ENCODE measurements around the gene PARD3.

GRCh38 chr10:34711500-34711899 lies 103.6 kb downstream of the PARD3 start:
- TF ChIP-seq ATF3 (IDR thresholded peaks at IDR 0.05) = no peak
- TF ChIP-seq CTCF (IDR thresholded peaks at IDR 0.05 in 2 of 3, conservative IDR thresholded peaks at IDR 0.05 in 1 of 3; ENCODE audit: borderline replicate concordance in 1 of 3, insufficient read depth in 1 of 3, low read depth in 2 of 3, low read length in 2 of 3) = no peak
- no peak for TF ChIP-seq EZH2phosphoT487 (IDR thresholded peaks at IDR 0.05; ENCODE audit: borderline replicate concordance)
- TF ChIP-seq POLR2A (IDR thresholded peaks at IDR 0.05; ENCODE audit: borderline replicate concordance, extremely low read depth, insufficient read depth, insufficient read length) = no peak
- TF ChIP-seq RAD21 (IDR thresholded peaks at IDR 0.05; ENCODE audit: low read depth) = no peak

Data from HCT116 (cell line).